IPS-20b (cell line): Measurements from ENCODE around the gene SPC25.
A peak's percentile ranks its signal among the peaks of the same experiment; 100 is the strongest.
"Not testable (repeated sequence)": the region's sequence is repeated elsewhere in the genome, so short reads cannot be mapped to it uniquely, and the experiment has no call there.

Source experiments
- H3K27ac ChIP-seq: one replicate; pipeline ENCODE4 v1.5.1; 2013; ENCODE audit warnings: low read length
- H3K27me3 ChIP-seq: 2 replicates; pipeline ENCODE4 v1.6.1; 2013; ENCODE audit warnings: mild to moderate bottlenecking, low read length, inconsistent platforms; ENCODE audit not compliant: insufficient read depth
- H3K36me3 ChIP-seq: 2 replicates; pipeline ENCODE4 v1.6.1; 2013; ENCODE audit warnings: low read depth, mild to moderate bottlenecking, inconsistent platforms, low read length, moderate library complexity; ENCODE audit not compliant: insufficient read depth
- H3K4me1 ChIP-seq: 2 replicates; pipeline ENCODE4 v1.6.1; 2013; ENCODE audit warnings: mild to moderate bottlenecking, control low read depth, inconsistent platforms, low read length, moderate library complexity; ENCODE audit not compliant: insufficient read depth
- H3K4me3 ChIP-seq: 2 replicates; pipeline ENCODE4 v1.5.1; 2013; ENCODE audit warnings: mild to moderate bottlenecking, low read length, inconsistent platforms
- H3K9ac ChIP-seq: 2 replicates; pipeline ENCODE4 v1.6.1; 2013; ENCODE audit warnings: low read depth, mild to moderate bottlenecking, inconsistent platforms, low read length, moderate library complexity
- H3K9me3 ChIP-seq: 2 replicates; pipeline ENCODE4 v1.6.1; 2013; ENCODE audit warnings: mild to moderate bottlenecking, low read depth, low read length, inconsistent platforms; ENCODE audit not compliant: insufficient read depth

SPC25 gene

GRCh38 chr2:168897449-168897848 is 7.2 kb upstream of the SPC25 start:
- H3K9ac ChIP-seq = no peak overlapping the region
- H3K27ac ChIP-seq = no peak overlapping the region
- H3K36me3 ChIP-seq = no peaks in the 10 kb centered on the region
- H3K9me3 ChIP-seq = no peaks in the 10 kb centered on the region
- no peaks in the 10 kb centered on the region for H3K4me1 ChIP-seq
- H3K27me3 ChIP-seq = no peaks in the 10 kb centered on the region
- no peak overlapping the region for H3K4me3 ChIP-seq

- Histone ChIP-seq H3K27me3 (peaks cover 3% of the 10 kb centered on the region; the same call in 1 of the 2 replicates), H3K27ac (no peak overlapping the region), H3K9me3 (no peaks in the 10 kb centered on the region), H3K36me3 (no peaks in the 10 kb centered on the region), H3K4me3 (no peak overlapping the region), H3K9ac (no peak overlapping the region), H3K4me1 (no peaks in the 10 kb centered on the region)
Observed at GRCh38 chr2:168896783-168897182, 6.6 kb upstream of the SPC25 start.

GRCh38 chr2:168895771-168896170 is 5.5 kb upstream of the SPC25 start:
- Histone ChIP-seq H3K4me1 (peaks cover under 1% of the 10 kb centered on the region; the same call in 1 of the 2 replicates), H3K9ac (no peak overlapping the region), H3K27ac (no peak overlapping the region), H3K27me3 (peaks cover 13% of the 10 kb centered on the region), H3K36me3 (no peaks in the 10 kb centered on the region), H3K4me3 (no peak overlapping the region), H3K9me3 (no peaks in the 10 kb centered on the region)

GRCh38 chr2:168894720-168895119 is 4.5 kb upstream of the SPC25 start:
- peaks cover 16% of the 10 kb centered on the region for H3K27me3 ChIP-seq
- H3K9me3 ChIP-seq = no peaks in the 10 kb centered on the region
- no peak overlapping the region for H3K27ac ChIP-seq
- H3K4me1 ChIP-seq = peaks cover 4% of the 10 kb centered on the region; the same call in 1 of the 2 replicates
- no peak overlapping the region for H3K9ac ChIP-seq
- no peaks in the 10 kb centered on the region for H3K36me3 ChIP-seq
- no peak overlapping the region for H3K4me3 ChIP-seq

- Histone ChIP-seq H3K27ac (no peak overlapping the region), H3K27me3 (peaks cover 16% of the 10 kb centered on the region), H3K9me3 (no peaks in the 10 kb centered on the region), H3K4me3 (no peak overlapping the region), H3K36me3 (no peaks in the 10 kb centered on the region), H3K4me1 (peaks cover 9% of the 10 kb centered on the region; the same call in 1 of the 2 replicates), H3K9ac (no peak overlapping the region)
Observed at GRCh38 chr2:168894101-168894500, 3.9 kb upstream of the SPC25 start.

GRCh38 chr2:168892327-168892726 is 2.1 kb upstream of the SPC25 start:
- Histone ChIP-seq H3K9ac (no peak overlapping the region), H3K4me1 (peaks cover 10% of the 10 kb centered on the region; the same call in 1 of the 2 replicates), H3K27ac (no peak overlapping the region), H3K27me3 (peaks cover 16% of the 10 kb centered on the region), H3K4me3 (no peak overlapping the region), H3K9me3 (no peaks in the 10 kb centered on the region), H3K36me3 (peaks cover 12% of the 10 kb centered on the region)

GRCh38 chr2:168889635-168890005 is 610 bp downstream of the SPC25 start:
- Histone ChIP-seq H3K4me1 (peaks cover 10% of the 10 kb centered on the region; the same call in 1 of the 2 replicates), H3K9ac (peak overlapping the region; percentile 81), H3K36me3 (peaks cover 32% of the 10 kb centered on the region), H3K4me3 (peak overlapping the region; percentile 84), H3K27me3 (peaks cover 16% of the 10 kb centered on the region), H3K27ac (peak overlapping the region; percentile 2), H3K9me3 (no peaks in the 10 kb centered on the region)

GRCh38 chr2:168884975-168885374 is 5.3 kb downstream of the SPC25 start:
- Histone ChIP-seq H3K4me3 (no peak overlapping the region), H3K9me3 (no peaks in the 10 kb centered on the region), H3K4me1 (peaks cover 6% of the 10 kb centered on the region; the same call in 1 of the 2 replicates), H3K27ac (no peak overlapping the region), H3K36me3 (peaks cover 39% of the 10 kb centered on the region), H3K27me3 (no peaks in the 10 kb centered on the region), H3K9ac (no peak overlapping the region)

GRCh38 chr2:168882163-168882562 is 8.1 kb downstream of the SPC25 start:
- H3K4me1 ChIP-seq, H3K27ac ChIP-seq, H3K9ac ChIP-seq, H3K4me3 ChIP-seq, H3K9me3 ChIP-seq, H3K27me3 ChIP-seq: not testable (repeated sequence)
- H3K36me3 ChIP-seq = peaks cover 26% of the 10 kb centered on the region

- H3K36me3 ChIP-seq = peaks cover 38% of the 10 kb centered on the region; the same call in 1 of the 2 replicates
- H3K27me3 ChIP-seq = no peaks in the 10 kb centered on the region
- no peak overlapping the region for H3K27ac ChIP-seq
- H3K4me3 ChIP-seq = no peak overlapping the region
- H3K4me1 ChIP-seq = peaks cover 13% of the 10 kb centered on the region; the same call in 1 of the 2 replicates
- H3K9ac ChIP-seq = no peak overlapping the region
- no peaks in the 10 kb centered on the region for H3K9me3 ChIP-seq
Observed at GRCh38 chr2:168874368-168875054, 15.7 kb downstream of the SPC25 start.

- not testable (repeated sequence) for H3K9ac ChIP-seq, H3K27ac ChIP-seq, H3K4me1 ChIP-seq, H3K4me3 ChIP-seq, H3K9me3 ChIP-seq, H3K27me3 ChIP-seq
- peaks cover 38% of the 10 kb centered on the region; the same call in 1 of the 2 replicates for H3K36me3 ChIP-seq
Observed at GRCh38 chr2:168870824-168871223, 19.4 kb downstream of the SPC25 start.

- H3K4me1 ChIP-seq, H3K27me3 ChIP-seq, H3K9me3 ChIP-seq, H3K9ac ChIP-seq, H3K4me3 ChIP-seq, H3K27ac ChIP-seq: not testable (repeated sequence)
- peaks cover 36% of the 10 kb centered on the region; the same call in 1 of the 2 replicates for H3K36me3 ChIP-seq
Observed at GRCh38 chr2:168870369-168870768, 19.9 kb downstream of the SPC25 start.
